ENCODE results near the gene SMIM33.
A peak's percentile ranks its signal among the peaks of the same experiment; 100 is the strongest.

Gene SMIM33

GRCh38 chr5:139454568-139455290 is 16.1 kb upstream of the SMIM33 start:
- Histone ChIP-seq H3K27ac (peak overlapping the region in 1 of 21 experiments; percentile 7), H3K4me3 (no peak overlapping the region)

- Histone ChIP-seq H3K27ac (peak overlapping the region in 1 of 21 experiments; percentile 69), H3K4me3 (no peak overlapping the region)
Observed at GRCh38 chr5:139456776-139457175, 14.0 kb upstream of the SMIM33 start.

- H3K4me3 ChIP-seq, result no peak overlapping the region
- peak overlapping the region in 5 of 21 experiments; percentile 17 to 85 (median 69) for H3K27ac ChIP-seq
Observed at GRCh38 chr5:139457241-139457640, 13.6 kb upstream of the SMIM33 start.

GRCh38 chr5:139457653-139458306 is 13.0 kb upstream of the SMIM33 start:
- Histone ChIP-seq H3K4me3 (no peak overlapping the region), H3K27ac (peak overlapping the region in 9 of 21 experiments; percentile 4 to 88 (median 69))

GRCh38 chr5:139458580-139459407 is 12.0 kb upstream of the SMIM33 start:
- Histone ChIP-seq H3K27ac (peak overlapping the region in 19 of 21 experiments; percentile 19 to 88 (median 66)), H3K4me3 (no peak overlapping the region)

- no peak overlapping the region for H3K4me3 ChIP-seq
- H3K27ac ChIP-seq, result peak overlapping the region in 19 of 21 experiments; percentile 19 to 88 (median 66)
Observed at GRCh38 chr5:139459451-139459934, 11.3 kb upstream of the SMIM33 start.

GRCh38 chr5:139460455-139460854 is 10.3 kb upstream of the SMIM33 start:
- H3K27ac ChIP-seq, result peak overlapping the region in 16 of 21 experiments; percentile 19 to 87 (median 67)
- no peak overlapping the region for H3K4me3 ChIP-seq

- Histone ChIP-seq H3K27ac (peak overlapping the region in 15 of 21 experiments; percentile 19 to 85 (median 65)), H3K4me3 (peak overlapping the region in 2 of 7 experiments; percentile 7 to 8)
Observed at GRCh38 chr5:139461176-139461575, 9.6 kb upstream of the SMIM33 start.

GRCh38 chr5:139461698-139462097 is 9.1 kb upstream of the SMIM33 start:
- Histone ChIP-seq H3K4me3 (peak overlapping the region in 3 of 7 experiments; percentile 7 to 12 (median 8)), H3K27ac (peak overlapping the region in 17 of 21 experiments; percentile 18 to 82 (median 64))

GRCh38 chr5:139462586-139463276 is 8.1 kb upstream of the SMIM33 start, which contains the start of gene ECSCR:
Gene ECSCR, minus strand, starts transcription at chr5:139462743. Its CDS starts 73 bp downstream, at chr5:139462670.
- Histone ChIP-seq H3K27ac (peak within 1 kb of the TSS in 20 of 21 experiments; percentile 18 to 82 (median 64)), H3K4me3 (peak within 1 kb of the TSS in 5 of 7 experiments; percentile 8 to 21 (median 12))

GRCh38 chr5:139468421-139468931 is 2.3 kb upstream of the SMIM33 start:
- Histone ChIP-seq H3K4me3 (no peak overlapping the region), H3K27ac (peak overlapping the region in 5 of 21 experiments; percentile 5 to 55 (median 40))

GRCh38 chr5:139472386-139473030 is 1.7 kb downstream of the SMIM33 start:
- Histone ChIP-seq H3K27ac (peak overlapping the region in 17 of 21 experiments; percentile 6 to 87 (median 59)), H3K4me3 (no peak overlapping the region)

GRCh38 chr5:139473105-139473504 is 2.3 kb downstream of the SMIM33 start:
- peak overlapping the region in 19 of 21 experiments; percentile 6 to 80 (median 54) for H3K27ac ChIP-seq
- H3K4me3 ChIP-seq, result no peak overlapping the region

GRCh38 chr5:139473565-139473964 is 2.8 kb downstream of the SMIM33 start:
- peak overlapping the region in 18 of 21 experiments; percentile 6 to 80 (median 44) for H3K27ac ChIP-seq
- H3K4me3 ChIP-seq, result no peak overlapping the region

- H3K4me3 ChIP-seq, result no peak overlapping the region
- peak overlapping the region in 8 of 21 experiments; percentile 15 to 71 (median 40) for H3K27ac ChIP-seq
Observed at GRCh38 chr5:139474890-139475791, 4.3 kb downstream of the SMIM33 start.

GRCh38 chr5:139475865-139476617 is 5.2 kb downstream of the SMIM33 start:
- Histone ChIP-seq H3K4me3 (no peak overlapping the region), H3K27ac (peak overlapping the region in 4 of 21 experiments; percentile 15 to 71 (median 35))

Measured in skin epidermis (tissue), 12 donors.